HCT116 (cell line): ENCODE measurements around the gene PMAIP1. TPM values are rescaled to one million over a fixed set of nuclear protein-coding genes. Genes with fewer than 3 reads are reported as not detected.

ENCODE experiments used
- ATAC-seq: fragments of 200-7000 bp; cut with Tn5 transposase; 2 replicates; pipeline ENCODE4 v1.9.1; 2020; ENCODE audit warnings: mild to moderate bottlenecking, moderate library complexity
- BruUV-seq: library from RNA; stranded (reverse); fragments of 400-500 nt; replicated peaks from 2 replicates; lab custom pipeline; 2021; lab: Mats Ljungman, UMichigan
- CTCF ChIA-PET: fragments of 300-600 bp; sonication (Branson Sonifier 250); formaldehyde crosslinking; loops from one replicate; lab custom pipeline; 2021; ENCODE audit warnings: antibody characterized with exemption; lab: Charles Lee
- POLR2A ChIA-PET: fragments of 300-600, 350-600 bp; sonication (Branson Sonifier 250); formaldehyde crosslinking; loops from one replicate; lab custom pipeline; 2021; ENCODE audit warnings: antibody characterized with exemption; lab: Charles Lee
- RAD21 ChIA-PET, 2 experiments: fragments of 300-600 bp; sonication (Branson Sonifier 250); formaldehyde crosslinking; loops; one replicate each; lab custom pipeline; 2023; ENCODE audit warnings: low total read pairs in 2 of 2; ENCODE audit not compliant: uncharacterized antibody in 2 of 2, unreplicated experiment in 2 of 2, low non-redundant PET in 1 of 2; lab: Charles Lee
- DNase-seq: peaks from one replicate; pipeline ENCODE4 v3.0.0-alpha.2; 2010; ENCODE audit warnings: low read depth, low spot score
- H2AFZ ChIP-seq: fragments of 200-600 bp; shearing (Covaris generic), sonication (generic); 2 replicates; pipeline ENCODE4 v1.6.1; 2017; ENCODE audit warnings: low read depth, mixed run types, mixed read lengths, antibody characterized with exemption, low read length; ENCODE audit not compliant: poor library complexity, severe bottlenecking
- H3K27ac ChIP-seq: 2 replicates; pipeline ENCODE4 v1.5.1; 2012; ENCODE audit warnings: low read depth, low read length
- H3K27me3 ChIP-seq: fragments of 200-600 bp; sonication (generic); 2 replicates; pipeline ENCODE4 v1.6.1; 2016; ENCODE audit warnings: mixed run types, low read length, mixed read lengths; ENCODE audit not compliant: insufficient read depth
- H3K36me3 ChIP-seq, 2 experiments: fragments of 200-500 bp in 1 of 2; fragments of 200-600 bp in 1 of 2; sonication (Bioruptor generic) in 1 of 2; sonication (generic) in 1 of 2; 2 replicates each; pipeline versions ENCODE4 v1.5.1 to v1.6.1; 2014 to 2016; ENCODE audit warnings: low read length in 2 of 2, inconsistent platforms in 1 of 2, mixed read lengths in 1 of 2, mixed run types in 1 of 2; ENCODE audit not compliant: insufficient read depth in 2 of 2, control insufficient read depth in 1 of 2
- H3K4me1 ChIP-seq, 2 experiments: fragments of 200-600 bp in 1 of 2; sonication (generic) in 1 of 2; 2 replicates each; pipeline versions ENCODE4 v1.5.1 to v1.6.1; 2012 to 2017; ENCODE audit warnings: low read length in 2 of 2, inconsistent platforms in 1 of 2, mild to moderate bottlenecking in 1 of 2, mixed read lengths in 1 of 2, mixed run types in 1 of 2, moderate library complexity in 1 of 2; ENCODE audit not compliant: insufficient read depth in 2 of 2, control insufficient read depth in 1 of 2
- H3K4me2 ChIP-seq: fragments of 200-600 bp; sonication (generic); 2 replicates; pipeline ENCODE4 v1.6.1; 2017; ENCODE audit warnings: mixed run types, low read length, mixed read lengths
- H3K4me3 ChIP-seq, 2 experiments: fragments of 200-600 bp in 1 of 2; sonication (generic) in 1 of 2; replicated peaks in 1 of 2; 2 replicates each; pipeline ENCODE4 v1.5.1; 2011 to 2016; ENCODE audit warnings: low read length in 2 of 2, control low read depth in 1 of 2, low read depth in 1 of 2, mild to moderate bottlenecking in 1 of 2, mixed read lengths in 1 of 2, mixed run types in 1 of 2
- H3K79me2 ChIP-seq: fragments of 200-600 bp; sonication (generic); 2 replicates; pipeline ENCODE4 v1.6.1; 2017; ENCODE audit warnings: mild to moderate bottlenecking, mixed run types, low read length, moderate library complexity, mixed read lengths; ENCODE audit not compliant: insufficient read depth
- H3K9ac ChIP-seq: fragments of 200-600 bp; sonication (generic); 2 replicates; pipeline ENCODE4 v1.6.1; 2016; ENCODE audit warnings: low read length, mixed read lengths
- H3K9me2 ChIP-seq: fragments of 200-600 bp; sonication (generic), shearing (Covaris generic); 2 replicates; pipeline ENCODE4 v1.6.1; 2017; ENCODE audit warnings: mixed run types, mild to moderate bottlenecking, moderate library complexity; ENCODE audit not compliant: insufficient read depth
- H3K9me3 ChIP-seq, 2 experiments: fragments of 200-500 bp in 1 of 2; fragments of 200-600 bp in 1 of 2; sonication (Bioruptor generic) in 1 of 2; sonication (generic) in 1 of 2; 2 replicates each; pipeline ENCODE4 v1.6.1; 2014 to 2017; ENCODE audit warnings: low read length in 2 of 2, mixed read lengths in 2 of 2, inconsistent platforms in 1 of 2, low read depth in 1 of 2, mild to moderate bottlenecking in 1 of 2, mixed run types in 1 of 2, moderate library complexity in 1 of 2; ENCODE audit not compliant: control insufficient read depth in 1 of 2, insufficient read depth in 1 of 2
- H4K20me1 ChIP-seq: fragments of 200-600 bp; sonication (generic), shearing (Covaris generic); 2 replicates; pipeline ENCODE4 v1.6.1; 2017; ENCODE audit warnings: mixed run types, mild to moderate bottlenecking, moderate library complexity; ENCODE audit not compliant: insufficient read depth
- CBX3 ChIP-seq: IDR thresholded peaks from 2 replicates; pipeline ENCODE4 v1.6.1; 2012; ENCODE audit warnings: low read depth
- JUND ChIP-seq: IDR thresholded peaks from 2 replicates; pipeline ENCODE4 v1.6.1; 2012
- POLR2AphosphoS5 ChIP-seq: IDR thresholded peaks from 2 replicates; pipeline ENCODE4 v1.6.1; 2011; ENCODE audit warnings: mild to moderate bottlenecking, low read depth, low read length, moderate library complexity
- YY1 ChIP-seq: IDR thresholded peaks from 2 replicates; pipeline ENCODE4 v1.6.1; 2011; ENCODE audit warnings: low read length, low read depth, moderate library complexity, mild to moderate bottlenecking; ENCODE audit not compliant: insufficient replicate concordance; ENCODE audit errors: extremely low read depth
- intact Hi-C: fragments of 100-400 bp; cut with micrococcal nuclease; formaldehyde crosslinking; loops from 2 replicates; pipeline ENCODE4 v1.10.0; 2022
- total RNA-seq: library from RNA; stranded (reverse); gene quantifications from one replicate; pipeline ENCODE4 v1.2.1, GENCODE V29; 2021; ENCODE audit not compliant: unreplicated experiment
- TF ChIP-seq, protein P1 (sequence below): IDR thresholded peaks from 2 replicates; pipeline ENCODE4 v1.6.1; 2011; ENCODE audit warnings: mild to moderate bottlenecking, low read length, moderate library complexity; ENCODE audit not compliant: insufficient replicate concordance; ENCODE audit errors: extremely low read depth

Gene PMAIP1
- total RNA-seq, 1 experiment from 2014 or later: 66.7 TPM

DNA sequence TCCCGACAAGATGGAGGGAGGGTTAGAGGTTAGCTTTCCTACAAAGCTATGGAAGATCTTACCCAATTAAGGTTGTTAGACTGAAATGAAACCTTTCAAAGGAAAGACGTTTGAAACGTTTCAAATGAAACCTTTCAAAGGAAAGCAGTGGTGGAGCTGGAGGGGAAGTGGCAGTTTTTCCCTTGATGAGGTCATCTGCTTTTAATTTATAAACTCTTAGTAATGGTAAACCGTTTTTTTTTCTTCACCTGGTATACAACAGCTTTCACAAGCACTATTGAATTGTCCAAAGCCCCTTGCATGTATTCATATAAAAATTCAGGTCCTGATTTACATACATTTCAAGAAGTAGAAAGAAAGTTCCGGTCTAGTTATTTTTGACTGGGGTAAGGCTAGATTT is 7.4 kb downstream of the PMAIP1 start (continued):
- TF ChIP-seq, protein P1, sequence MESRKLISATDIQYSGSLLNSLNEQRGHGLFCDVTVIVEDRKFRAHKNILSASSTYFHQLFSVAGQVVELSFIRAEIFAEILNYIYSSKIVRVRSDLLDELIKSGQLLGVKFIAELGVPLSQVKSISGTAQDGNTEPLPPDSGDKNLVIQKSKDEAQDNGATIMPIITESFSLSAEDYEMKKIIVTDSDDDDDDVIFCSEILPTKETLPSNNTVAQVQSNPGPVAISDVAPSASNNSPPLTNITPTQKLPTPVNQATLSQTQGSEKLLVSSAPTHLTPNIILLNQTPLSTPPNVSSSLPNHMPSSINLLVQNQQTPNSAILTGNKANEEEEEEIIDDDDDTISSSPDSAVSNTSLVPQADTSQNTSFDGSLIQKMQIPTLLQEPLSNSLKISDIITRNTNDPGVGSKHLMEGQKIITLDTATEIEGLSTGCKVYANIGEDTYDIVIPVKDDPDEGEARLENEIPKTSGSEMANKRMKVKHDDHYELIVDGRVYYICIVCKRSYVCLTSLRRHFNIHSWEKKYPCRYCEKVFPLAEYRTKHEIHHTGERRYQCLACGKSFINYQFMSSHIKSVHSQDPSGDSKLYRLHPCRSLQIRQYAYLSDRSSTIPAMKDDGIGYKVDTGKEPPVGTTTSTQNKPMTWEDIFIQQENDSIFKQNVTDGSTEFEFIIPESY: no peak
- TF ChIP-seq JUND: no peak

DNA sequence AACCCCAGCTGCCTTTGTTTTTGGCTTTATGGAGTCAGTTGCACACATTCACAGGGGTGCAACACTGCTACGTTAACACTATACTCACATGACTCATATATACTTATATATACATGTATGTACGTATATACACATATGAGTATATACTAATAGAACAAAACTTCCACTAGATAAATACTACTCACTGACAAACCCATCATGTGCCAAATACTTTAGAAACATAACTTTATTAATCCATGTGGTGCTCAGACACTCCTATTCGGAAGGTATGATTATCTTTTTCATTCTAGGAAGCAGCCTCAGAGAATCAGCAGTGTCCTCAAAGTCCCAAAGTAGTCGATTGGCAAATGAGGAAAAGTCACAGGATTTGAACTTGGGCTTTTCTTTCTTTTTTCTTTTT is 7.9 kb downstream of the PMAIP1 start:
- Histone ChIP-seq H3K27me3 (no peaks in the 10 kb centered on the region), H3K9me2 (no peaks in the 10 kb centered on the region), H3K36me3 (peaks cover 11% of the 10 kb centered on the region in 2 experiments; a peak in 3 of 4 replicates), H4K20me1 (peaks cover under 1% of the 10 kb centered on the region; the same call in 1 of the 2 replicates), H3K4me1 (peaks cover 36 to 82% of the 10 kb centered on the region in 2 experiments), H2AFZ (no peak overlapping the region), H3K4me3 (no peak overlapping the region), H3K4me2 (peak overlapping the region; percentile 62; the same call in 1 of the 2 replicates), H3K27ac (no peak overlapping the region), H3K9me3 (no peaks in the 10 kb centered on the region), H3K9ac (no peak overlapping the region), H3K79me2 (peaks cover 15% of the 10 kb centered on the region)
- TF ChIP-seq POLR2AphosphoS5: no peak
- DNase-seq (no peak), ATAC-seq (no peak)
- BruUV-seq: no TSS peak
- ChIA-PET CTCF (interaction anchor here (1.0 kb wide), 1 partner anchor 45 kb away, joined by 3 read pairs; no protein-coding TSS in a partner anchor), RAD21 (no interaction called here), POLR2A (interaction anchor here (0.7 to 2.1 kb wide), 2 partner anchors 8 to 70 kb away, joined by 3 to 16 read pairs; partner anchors contain the start of gene PMAIP1)
- intact Hi-C loops: loop anchor here (5.0 kb wide), 1 partner anchor 70 kb away; no protein-coding TSS in a partner anchor

DNA sequence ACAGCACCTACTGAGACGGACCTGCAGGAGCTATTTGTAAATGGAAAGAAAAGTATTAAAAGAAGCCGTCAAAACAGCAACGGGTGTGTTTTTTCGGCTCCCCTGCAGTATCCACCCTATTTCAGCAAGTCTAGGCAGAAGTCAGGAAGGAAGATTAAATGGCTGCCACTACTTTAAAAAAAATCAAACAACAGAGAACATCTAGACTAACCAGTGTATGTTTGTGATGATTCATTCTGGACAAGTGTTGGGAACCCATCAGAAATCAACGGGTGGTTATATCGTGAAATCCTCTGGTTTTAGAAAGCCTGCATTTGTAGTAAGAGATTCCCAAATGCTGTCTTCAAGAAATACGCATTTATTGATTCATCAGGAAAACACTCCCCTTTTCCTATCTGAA is 9.0 kb downstream of the PMAIP1 start:
- Histone ChIP-seq H3K36me3 (peaks cover 3 to 4% of the 10 kb centered on the region in 2 experiments; a peak in 3 of 4 replicates), H3K27ac (peak overlapping the region; percentile 60), H3K9ac (peak overlapping the region; percentile 42), H3K4me2 (peak overlapping the region; percentile 62), H3K4me3 (peak overlapping the region; percentile 12 to 47; a peak in 3 of 4 replicates), H3K27me3 (no peaks in the 10 kb centered on the region), H2AFZ (peak overlapping the region; percentile 93)
- peak; percentile 42 for ATAC-seq
- CTCF ChIA-PET: no interaction called here
- no TSS peak for BruUV-seq
- intact Hi-C loops: loop anchor here (5.0 kb wide), 1 partner anchor 71 kb away; no protein-coding TSS in a partner anchor
- RAD21 ChIA-PET: no interaction called here
- TF ChIP-seq CBX3: no peak
- TF ChIP-seq YY1: peak; percentile 35
- TF ChIP-seq, all 23 proteins: peak for 1
- no peaks in the 10 kb centered on the region for H3K9me2 ChIP-seq
- POLR2A ChIA-PET: interaction anchor here (2.1 kb wide), 1 partner anchor 9 kb away, joined by 16 read pairs; the partner anchor contains the start of gene PMAIP1
- H3K9me3 ChIP-seq: no peaks in the 10 kb centered on the region
- H3K79me2 ChIP-seq: peaks cover 3% of the 10 kb centered on the region; the same call in 1 of the 2 replicates
- peaks cover 28 to 71% of the 10 kb centered on the region in 2 experiments for H3K4me1 ChIP-seq
- H4K20me1 ChIP-seq: no peaks in the 10 kb centered on the region
- no peak for DNase-seq
